ENCODE results near the gene HES1. TPM values are rescaled to one million over a fixed set of nuclear protein-coding genes. Genes with fewer than 3 reads are reported as not detected.
A peak's percentile ranks its signal among the peaks of the same experiment; 100 is the strongest.

Gene HES1
- total RNA-seq, 1 experiment from 2014 or later, result 21.6 TPM

DNA sequence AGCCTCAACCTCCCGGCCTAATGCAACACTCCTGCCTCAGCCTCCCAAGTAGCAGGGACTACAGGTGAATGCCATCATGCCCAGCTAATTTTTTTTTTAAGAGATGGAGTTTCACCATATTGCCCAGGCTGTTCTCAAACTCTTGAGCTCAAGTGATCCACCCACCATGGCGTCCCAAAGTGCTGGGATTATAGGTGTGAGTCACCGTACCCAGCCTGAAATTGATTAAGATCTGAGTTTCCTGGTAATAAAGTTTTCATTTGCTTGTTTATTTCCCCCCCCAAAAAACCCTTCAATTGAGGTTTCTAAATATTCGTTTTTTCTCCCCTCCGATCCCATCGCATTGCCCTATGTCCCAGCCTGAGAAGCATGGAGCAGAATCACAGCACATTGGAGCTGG is 39.0 kb downstream of the HES1 start:
- Histone ChIP-seq H3K4me1 (no peaks in the 10 kb centered on the region), H3K4me3 (no peak overlapping the region), H3K9me3 (replicated peaks) (no peaks in the 10 kb centered on the region), H3K27me3 (peaks cover 5% of the 10 kb centered on the region; the same call in 1 of the 2 replicates), H3K27ac (no peak overlapping the region), H3K36me3 (no peaks in the 10 kb centered on the region)
- DNase-seq, result no peak

DNA sequence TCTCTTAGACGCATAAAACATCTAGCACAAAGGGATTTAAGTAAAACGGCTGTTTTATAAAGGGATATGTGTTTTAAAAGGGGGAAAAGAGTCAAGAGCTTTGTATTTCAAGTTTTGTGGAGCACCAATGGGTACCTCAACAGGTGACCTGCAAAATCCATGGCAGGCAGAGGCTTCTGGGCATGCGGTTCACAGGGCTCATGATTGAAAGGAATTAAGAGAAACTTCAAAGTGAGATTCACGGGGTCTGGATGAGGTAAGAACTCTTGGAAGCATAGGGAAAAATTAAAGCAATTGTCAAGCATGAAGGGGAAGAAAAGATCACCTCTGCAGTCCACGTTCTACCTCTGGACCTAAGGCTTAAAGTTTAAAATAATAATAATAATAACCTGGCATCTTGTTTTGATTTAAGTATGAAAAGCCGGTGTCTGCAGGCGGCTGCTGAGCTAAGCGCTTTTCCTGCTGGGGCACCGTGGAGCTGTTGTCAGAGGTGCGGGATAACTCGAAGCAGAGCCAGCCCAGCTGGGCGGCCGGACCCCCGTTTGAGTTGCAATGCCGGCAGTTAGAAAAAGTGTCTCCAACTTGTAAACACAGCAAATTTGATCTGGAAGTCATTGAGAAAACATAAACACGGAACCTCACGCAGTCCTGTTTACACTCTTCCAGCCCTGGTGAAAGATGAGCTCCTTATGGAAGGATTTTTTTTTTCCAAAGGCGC is 40.5 kb downstream of the HES1 start:
- Histone ChIP-seq H3K4me1 (no peaks in the 10 kb centered on the region), H3K27ac (no peak overlapping the region), H3K36me3 (no peaks in the 10 kb centered on the region), H3K4me3 (peak overlapping the region; percentile 13; the same call in 1 of the 2 replicates), H3K9me3 (replicated peaks) (no peaks in the 10 kb centered on the region), H3K27me3 (peaks cover 5% of the 10 kb centered on the region; the same call in 1 of the 2 replicates)
- peak in 1 of 2 experiments; percentile 9 for DNase-seq

DNA sequence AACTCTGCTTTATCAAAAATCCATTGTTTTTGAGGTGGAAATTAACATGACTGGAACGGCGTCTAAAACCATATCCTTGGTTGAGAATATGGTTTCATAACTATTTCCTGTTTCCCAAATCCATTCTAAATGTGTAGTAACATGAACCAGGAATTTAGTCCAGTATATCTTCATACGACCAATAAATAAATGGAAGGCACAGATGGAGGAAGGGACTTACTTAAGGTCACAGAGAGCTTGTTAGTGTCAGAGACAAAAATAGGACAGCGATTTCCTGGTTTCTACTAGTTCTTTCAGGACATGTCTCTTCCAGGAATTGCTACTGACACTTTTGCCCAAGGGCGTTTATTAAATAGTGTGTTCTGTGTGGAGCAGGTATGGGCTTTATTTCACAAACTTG is 41.2 kb downstream of the HES1 start:
- Histone ChIP-seq H3K27me3 (peaks cover 5% of the 10 kb centered on the region; the same call in 1 of the 2 replicates), H3K27ac (no peak overlapping the region), H3K4me1 (no peaks in the 10 kb centered on the region), H3K36me3 (no peaks in the 10 kb centered on the region), H3K4me3 (peak overlapping the region; percentile 13; the same call in 1 of the 2 replicates), H3K9me3 (replicated peaks) (no peaks in the 10 kb centered on the region)
- DNase-seq, result no peak

DNA sequence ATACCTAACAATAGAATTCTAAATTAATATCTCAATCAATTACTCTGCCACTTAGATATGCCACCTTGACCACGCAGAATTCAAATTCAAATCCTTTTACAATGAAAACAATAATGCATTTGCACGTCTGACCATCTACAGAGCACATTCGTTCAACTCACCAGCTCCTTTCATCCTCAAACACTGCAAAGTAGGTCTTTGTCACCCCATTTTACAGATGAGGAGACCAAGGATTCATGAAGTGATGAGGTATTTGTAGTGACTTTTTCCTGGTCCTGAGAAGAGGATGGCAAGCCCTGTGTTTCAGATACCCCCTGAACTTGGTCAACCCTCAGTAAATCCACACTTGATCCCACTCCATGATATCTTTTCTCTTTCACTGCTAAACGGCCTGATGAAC is 42.2 kb downstream of the HES1 start:
- no peak overlapping the region for H3K4me3 ChIP-seq
- H3K27me3 ChIP-seq, result peaks cover 5% of the 10 kb centered on the region; the same call in 1 of the 2 replicates
- no peaks in the 10 kb centered on the region for H3K9me3 ChIP-seq (replicated peaks)
- H3K27ac ChIP-seq, result no peak overlapping the region
- H3K4me1 ChIP-seq, result no peaks in the 10 kb centered on the region
- DNase-seq, result no peak
- H3K36me3 ChIP-seq, result no peaks in the 10 kb centered on the region

DNA sequence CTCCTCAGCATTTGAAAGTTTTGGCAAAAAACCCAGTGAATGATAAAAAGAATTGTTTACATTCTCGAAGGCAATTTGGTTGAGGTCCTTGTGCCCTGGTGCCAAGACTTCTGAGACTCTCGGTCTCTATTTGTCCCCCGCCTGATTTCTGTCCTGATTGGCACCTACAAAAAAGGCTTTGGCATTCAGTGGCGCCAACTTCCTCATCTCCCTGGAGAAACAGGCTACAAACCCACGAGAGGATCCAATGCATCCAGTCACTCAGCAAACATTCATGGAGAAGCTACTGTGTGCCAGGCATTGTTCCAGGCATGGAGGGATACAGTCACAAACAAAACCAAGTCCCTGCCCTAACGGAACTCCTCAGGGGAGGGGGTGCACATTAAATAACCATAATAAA is 42.7 kb downstream of the HES1 start:
- H3K36me3 ChIP-seq, result no peaks in the 10 kb centered on the region
- no peaks in the 10 kb centered on the region for H3K4me1 ChIP-seq
- no peak overlapping the region for H3K4me3 ChIP-seq
- no peaks in the 10 kb centered on the region for H3K9me3 ChIP-seq (replicated peaks)
- DNase-seq, result no peak
- H3K27ac ChIP-seq, result no peak overlapping the region
- peaks cover 5% of the 10 kb centered on the region; the same call in 1 of the 2 replicates for H3K27me3 ChIP-seq

DNA sequence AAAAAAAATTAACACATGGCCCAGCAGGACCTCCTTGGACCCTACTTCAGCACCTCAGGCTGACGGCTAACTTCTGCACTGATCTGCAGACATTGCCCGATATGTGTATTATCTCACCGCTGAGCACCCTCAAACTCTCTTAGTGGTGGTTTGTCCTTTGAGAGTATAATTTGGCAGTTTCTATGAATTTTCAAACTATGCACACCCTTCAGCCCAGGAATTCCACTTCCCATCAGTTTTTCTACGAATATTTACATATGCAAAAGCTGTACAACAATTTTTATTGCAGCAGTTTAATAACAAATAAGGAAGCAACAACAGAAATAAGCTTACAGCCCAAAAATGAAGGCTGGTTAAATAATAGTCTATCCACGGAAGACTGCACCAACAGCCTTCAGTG is 44.6 kb downstream of the HES1 start:
- H3K4me1 ChIP-seq, result no peaks in the 10 kb centered on the region
- no peaks in the 10 kb centered on the region for H3K36me3 ChIP-seq
- H3K27me3 ChIP-seq, result peaks cover 5% of the 10 kb centered on the region; the same call in 1 of the 2 replicates
- no peak overlapping the region for H3K27ac ChIP-seq
- no peaks in the 10 kb centered on the region for H3K9me3 ChIP-seq (replicated peaks)
- no peak for DNase-seq
- H3K4me3 ChIP-seq, result no peak overlapping the region

DNA sequence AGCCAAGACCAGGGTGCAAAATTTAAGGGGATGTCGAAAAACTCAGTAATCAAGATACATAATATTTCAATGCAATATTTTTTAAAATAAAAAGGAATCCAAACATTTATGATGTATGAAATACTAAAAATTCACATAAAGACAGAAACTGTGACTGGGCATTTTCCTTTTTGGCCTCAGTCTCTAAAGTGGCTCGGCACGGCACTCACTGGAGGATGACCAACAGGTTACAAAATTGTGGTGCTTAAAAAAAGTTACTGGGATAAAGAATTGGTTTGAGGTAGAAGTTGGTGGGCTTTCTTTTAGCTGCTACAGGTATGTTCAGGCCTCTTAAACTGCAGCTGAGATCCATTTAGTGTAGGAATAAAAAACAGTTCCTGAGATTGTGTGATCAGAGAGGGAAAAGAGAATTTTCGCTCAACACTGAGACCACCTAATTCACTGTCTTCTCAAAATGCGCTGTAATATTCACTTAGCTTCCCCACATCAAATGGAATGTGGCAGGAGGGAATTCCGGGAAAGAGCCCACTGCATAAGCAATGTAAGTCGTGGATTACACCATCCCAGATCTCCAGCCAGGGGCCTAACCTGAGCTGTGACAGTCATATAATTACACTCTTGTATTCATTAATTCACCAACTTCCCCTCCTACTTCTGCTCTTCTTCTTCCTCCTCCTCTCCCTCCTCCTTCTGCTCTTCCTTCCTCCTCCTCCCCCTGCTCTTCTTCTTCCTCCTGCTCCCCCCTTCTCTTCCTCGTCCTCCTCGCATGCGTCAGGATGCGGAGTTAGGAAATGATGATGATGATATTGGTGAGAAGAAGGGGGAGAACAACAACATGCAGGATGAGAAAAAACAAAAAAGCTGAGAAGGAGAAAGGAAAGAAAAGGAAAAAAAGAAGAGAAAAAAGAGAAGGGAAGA is 45.9 kb downstream of the HES1 start:
- Histone ChIP-seq H3K4me3 (no peak overlapping the region), H3K36me3 (no peaks in the 10 kb centered on the region), H3K4me1 (no peaks in the 10 kb centered on the region; the same call in 1 of the 2 replicates), H3K27me3 (no peaks in the 10 kb centered on the region), H3K27ac (no peak overlapping the region), H3K9me3 (replicated peaks) (no peaks in the 10 kb centered on the region)
- no peak for DNase-seq

DNA sequence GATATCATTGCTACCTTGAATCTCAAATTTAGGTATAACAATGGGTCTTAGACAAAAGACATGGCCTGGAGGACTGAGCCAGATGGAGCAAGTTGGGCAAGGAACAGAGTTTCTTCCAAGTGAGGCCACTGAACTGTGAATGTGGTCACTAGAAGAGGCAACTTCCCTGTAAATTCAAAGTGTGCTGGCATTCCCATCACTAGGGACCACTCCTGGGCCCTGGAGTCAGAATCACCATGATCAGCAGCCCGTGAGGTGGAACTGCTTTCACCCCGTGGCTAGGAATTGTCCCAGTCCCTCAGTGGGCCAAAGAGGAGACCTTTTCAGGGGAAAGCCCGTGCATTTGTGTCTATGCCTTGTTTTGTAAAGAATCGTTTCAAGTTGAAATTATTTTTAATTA is 47.3 kb downstream of the HES1 start:
- Histone ChIP-seq H3K9me3 (replicated peaks) (no peaks in the 10 kb centered on the region), H3K36me3 (no peaks in the 10 kb centered on the region), H3K4me1 (peaks cover 6% of the 10 kb centered on the region; the same call in 1 of the 2 replicates), H3K27me3 (no peaks in the 10 kb centered on the region), H3K4me3 (no peak overlapping the region), H3K27ac (no peak overlapping the region)
- no peak for DNase-seq

DNA sequence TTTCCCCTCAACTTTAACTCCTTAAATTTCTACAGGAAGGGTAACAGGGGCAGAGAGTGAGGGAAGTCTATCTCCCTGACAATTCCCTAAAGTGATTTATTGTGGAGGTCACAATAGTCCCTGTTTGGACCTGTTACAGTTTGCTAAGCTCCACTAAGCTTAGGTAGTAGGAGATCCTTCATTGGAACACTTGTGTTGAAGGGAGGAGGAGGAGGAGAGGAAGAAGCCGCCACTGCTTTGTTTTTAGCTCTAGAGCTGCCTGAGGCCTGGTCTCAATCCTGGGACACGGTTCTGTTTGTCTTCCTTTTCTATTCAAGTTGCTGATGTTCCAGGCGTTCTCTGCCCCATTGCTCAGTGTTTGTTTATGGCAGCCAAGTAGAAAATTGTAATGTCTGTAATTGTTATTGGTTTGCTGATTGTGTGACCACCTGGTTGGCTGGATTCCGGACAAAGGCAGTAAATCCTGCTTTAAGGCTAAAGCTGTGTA is 48.4 kb downstream of the HES1 start:
- Histone ChIP-seq H3K36me3 (no peaks in the 10 kb centered on the region), H3K4me1 (peaks cover 6% of the 10 kb centered on the region; the same call in 1 of the 2 replicates), H3K27me3 (no peaks in the 10 kb centered on the region), H3K9me3 (replicated peaks) (no peaks in the 10 kb centered on the region), H3K4me3 (no peak overlapping the region), H3K27ac (no peak overlapping the region)
- no peak for DNase-seq

DNA sequence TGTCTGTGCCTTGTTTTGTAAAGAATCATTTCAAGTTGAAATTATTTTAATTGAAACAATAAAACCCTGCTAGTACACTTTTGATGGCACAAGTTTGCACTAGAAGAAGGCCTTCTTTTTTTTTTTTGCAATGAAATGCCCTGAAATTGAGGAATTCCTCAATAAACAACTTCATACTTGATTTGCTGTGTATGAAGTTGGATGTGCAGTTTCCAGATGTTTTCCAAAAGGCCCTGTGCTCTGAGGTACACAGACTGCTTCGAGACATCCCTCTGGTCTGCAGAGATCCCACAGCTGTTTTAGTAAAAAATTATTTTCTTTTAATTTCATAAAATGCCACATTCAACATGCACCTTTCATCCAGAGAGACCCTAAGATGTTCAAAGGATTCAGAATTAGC is 48.9 kb downstream of the HES1 start:
- Histone ChIP-seq H3K9me3 (replicated peaks) (no peaks in the 10 kb centered on the region), H3K36me3 (no peaks in the 10 kb centered on the region), H3K27ac (no peak overlapping the region), H3K4me3 (no peak overlapping the region), H3K4me1 (peaks cover 6% of the 10 kb centered on the region; the same call in 1 of the 2 replicates), H3K27me3 (no peaks in the 10 kb centered on the region)
- DNase-seq, result no peak

DNA sequence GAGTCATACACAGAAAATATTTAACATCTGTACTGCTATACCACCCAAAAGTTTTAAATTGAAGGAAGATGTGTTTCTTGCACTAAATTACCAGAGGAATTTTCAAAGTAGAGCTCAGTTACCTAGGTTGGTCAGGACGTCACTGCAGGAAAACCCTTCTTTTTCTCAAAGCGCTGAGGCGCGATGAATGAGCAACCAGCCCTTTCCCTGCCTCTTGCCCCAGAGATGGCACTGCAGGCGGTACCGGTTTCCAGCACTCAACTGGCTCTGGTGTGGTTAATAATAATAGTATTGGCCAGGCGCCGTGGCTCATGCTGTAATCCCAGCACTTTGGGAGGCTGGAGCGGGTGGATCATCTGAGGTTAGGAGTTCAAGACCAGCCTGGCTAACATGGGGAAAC is 49.3 kb downstream of the HES1 start:
- no peak for DNase-seq
- Histone ChIP-seq H3K4me1 (peaks cover 6% of the 10 kb centered on the region; the same call in 1 of the 2 replicates), H3K9me3 (replicated peaks) (no peaks in the 10 kb centered on the region), H3K27me3 (no peaks in the 10 kb centered on the region), H3K4me3 (no peak overlapping the region), H3K27ac (no peak overlapping the region), H3K36me3 (no peaks in the 10 kb centered on the region)

DNA sequence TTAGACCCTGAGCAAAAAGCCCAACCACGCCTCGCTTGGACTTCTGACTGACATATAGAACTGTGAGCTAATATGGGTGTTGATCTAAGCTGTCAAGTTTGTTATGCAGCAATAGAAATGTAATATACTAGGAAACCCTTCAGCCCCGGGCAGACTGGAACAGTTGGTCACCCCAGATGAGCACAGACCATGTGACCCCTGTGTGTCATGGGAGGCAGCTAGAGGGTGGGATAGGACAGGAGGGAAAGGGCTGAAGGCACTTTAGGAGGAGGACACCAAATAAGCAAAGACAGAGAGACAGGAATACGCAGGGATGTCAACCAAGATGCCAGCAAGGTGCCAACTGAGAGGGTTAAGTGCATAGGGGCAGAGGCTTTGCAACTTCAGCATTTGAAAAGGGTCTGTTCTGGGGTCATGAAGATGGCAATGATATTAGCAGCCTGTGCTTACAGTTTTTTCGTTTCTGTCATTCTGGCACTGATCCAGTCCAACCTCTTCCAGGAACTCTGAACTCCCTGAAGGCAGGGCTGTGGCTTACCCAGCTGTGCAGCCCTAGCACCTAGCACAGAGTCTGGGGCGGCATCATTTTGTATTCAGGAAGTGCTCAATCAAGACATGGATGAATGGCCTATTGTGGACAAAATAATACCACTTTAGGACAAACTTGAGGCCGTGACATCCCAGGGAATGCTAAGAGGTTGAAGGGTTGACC is 51.4 kb downstream of the HES1 start:
- Histone ChIP-seq H3K4me3 (no peak overlapping the region), H3K27ac (no peak overlapping the region), H3K27me3 (no peaks in the 10 kb centered on the region), H3K36me3 (no peaks in the 10 kb centered on the region), H3K9me3 (replicated peaks) (no peaks in the 10 kb centered on the region), H3K4me1 (peaks cover 6% of the 10 kb centered on the region; the same call in 1 of the 2 replicates)
- DNase-seq, result peak in 1 of 2 experiments; percentile 29
